Lower lobe of right lung (tissue), 2 donors: ENCODE measurements around the gene LAMB3. TPM values are rescaled to one million over a fixed set of nuclear protein-coding genes. Genes with fewer than 3 reads are reported as not detected.

Experiments
- ATAC-seq, 2 donors: fragments of 200-7000 bp; cut with Tn5 transposase; one replicate each; pipeline ENCODE4 v1.9.1; 2020 to 2022; ENCODE audit warnings: mild to moderate bottlenecking in 2 of 2, moderate library complexity in 2 of 2
- DNase-seq: peaks from one replicate; pipeline ENCODE4 v3.0.0-alpha.2; 2020
- H3K27ac ChIP-seq: fragments of 200-600 bp; one replicate; pipeline ENCODE4 v1.8.0; 2022
- H3K27me3 ChIP-seq: fragments of 200-600 bp; one replicate; pipeline ENCODE4 v1.8.0; 2022; ENCODE audit warnings: low read depth
- H3K36me3 ChIP-seq: fragments of 200-600 bp; one replicate; pipeline ENCODE4 v1.8.0; 2022; ENCODE audit warnings: mild to moderate bottlenecking
- H3K4me1 ChIP-seq: fragments of 200-600 bp; one replicate; pipeline ENCODE4 v1.8.0; 2022
- H3K4me3 ChIP-seq: fragments of 200-600 bp; one replicate; pipeline ENCODE4 v1.8.0; 2022; ENCODE audit warnings: mild to moderate bottlenecking
- H3K9me3 ChIP-seq: fragments of 200-600 bp; one replicate; pipeline ENCODE4 v1.8.0; 2022
- intact Hi-C: fragments of 100-400 bp; cut with DNase I; formaldehyde crosslinking; loops from one replicate; pipeline ENCODE4 v1.11.0; 2022
- total RNA-seq: library from RNA; stranded (reverse); fragmentation: NEBNext Ultra II Directional; extraction: Animal tissue kit (Norgen Biotek cat#: 25700); gene quantifications from one replicate; pipeline ENCODE4 v1.2.1, GENCODE V29; 2021
- TF ChIP-seq, protein P1 (sequence below): fragments of 200-600 bp; IDR thresholded peaks from one replicate; pipeline ENCODE4 v1.8.0; 2022; ENCODE audit warnings: antibody characterized with exemption, mild to moderate bottlenecking
- donor health status: DM: no; HTN: yes; CAD: no; lungs with severe emphysema.

The LAMB3 gene
- total RNA-seq, 1 donor from 2014 or later: 47.2 TPM

DNA sequence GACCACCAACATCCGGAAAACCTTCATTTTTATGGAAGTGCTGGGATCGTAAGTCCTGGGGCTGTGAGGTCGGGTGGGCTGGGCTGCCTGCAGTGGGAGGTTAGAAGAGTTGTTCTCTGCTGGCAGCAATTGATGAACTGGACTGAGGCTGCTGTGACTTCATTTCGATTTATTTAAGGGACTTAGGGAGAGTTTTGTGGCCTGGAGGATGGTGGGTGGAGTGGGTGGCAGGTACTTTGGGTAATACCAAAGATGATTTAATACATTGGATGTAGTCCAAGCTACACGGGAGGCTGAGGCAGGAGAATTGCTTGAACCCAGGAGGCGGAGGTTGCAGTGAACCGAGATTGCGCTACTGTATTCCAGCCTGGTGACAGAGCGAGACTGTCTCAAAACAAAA is 57.2 kb downstream of the LAMB3 start:
- TF ChIP-seq, protein P1, sequence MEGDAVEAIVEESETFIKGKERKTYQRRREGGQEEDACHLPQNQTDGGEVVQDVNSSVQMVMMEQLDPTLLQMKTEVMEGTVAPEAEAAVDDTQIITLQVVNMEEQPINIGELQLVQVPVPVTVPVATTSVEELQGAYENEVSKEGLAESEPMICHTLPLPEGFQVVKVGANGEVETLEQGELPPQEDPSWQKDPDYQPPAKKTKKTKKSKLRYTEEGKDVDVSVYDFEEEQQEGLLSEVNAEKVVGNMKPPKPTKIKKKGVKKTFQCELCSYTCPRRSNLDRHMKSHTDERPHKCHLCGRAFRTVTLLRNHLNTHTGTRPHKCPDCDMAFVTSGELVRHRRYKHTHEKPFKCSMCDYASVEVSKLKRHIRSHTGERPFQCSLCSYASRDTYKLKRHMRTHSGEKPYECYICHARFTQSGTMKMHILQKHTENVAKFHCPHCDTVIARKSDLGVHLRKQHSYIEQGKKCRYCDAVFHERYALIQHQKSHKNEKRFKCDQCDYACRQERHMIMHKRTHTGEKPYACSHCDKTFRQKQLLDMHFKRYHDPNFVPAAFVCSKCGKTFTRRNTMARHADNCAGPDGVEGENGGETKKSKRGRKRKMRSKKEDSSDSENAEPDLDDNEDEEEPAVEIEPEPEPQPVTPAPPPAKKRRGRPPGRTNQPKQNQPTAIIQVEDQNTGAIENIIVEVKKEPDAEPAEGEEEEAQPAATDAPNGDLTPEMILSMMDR: no peak
- no peak for DNase-seq
- H3K4me1 ChIP-seq: no peaks in the 10 kb centered on the region

DNA sequence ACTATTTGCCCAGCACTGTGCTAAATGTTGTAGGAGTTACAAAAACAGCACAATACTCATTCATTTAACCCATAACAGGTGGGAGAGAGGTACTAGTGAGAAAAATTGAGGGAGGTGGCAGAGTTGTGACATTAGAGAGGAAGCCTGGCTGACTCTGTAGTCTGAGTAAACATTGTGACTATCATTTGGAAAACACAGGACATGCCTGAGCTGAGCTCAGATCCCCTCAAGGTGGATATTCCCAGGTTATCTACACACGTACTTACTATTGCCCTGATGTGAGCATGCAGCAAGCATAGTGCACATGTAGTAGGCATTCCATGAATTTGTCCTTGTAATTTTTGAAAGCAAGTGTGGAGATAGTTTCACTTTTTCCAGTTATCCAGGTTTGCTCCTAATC is 57.8 kb downstream of the LAMB3 start:
- ATAC-seq (no peak), DNase-seq (no peak)
- Histone ChIP-seq H3K4me3 (no peak overlapping the region), H3K9me3 (no peaks in the 10 kb centered on the region), H3K27me3 (peaks cover 5% of the 10 kb centered on the region), H3K27ac (no peak overlapping the region), H3K4me1 (no peaks in the 10 kb centered on the region), H3K36me3 (no peaks in the 10 kb centered on the region)
- TF ChIP-seq, protein P1: no peak
- intact Hi-C loops: no loop called here

More for the DNA sequence above, 57.2 kb downstream of the LAMB3 start:
- no peaks in the 10 kb centered on the region for H3K9me3 ChIP-seq
- H3K27ac ChIP-seq: no peak overlapping the region
- no peaks in the 10 kb centered on the region for H3K36me3 ChIP-seq
- no peak for ATAC-seq
- intact Hi-C loops: no loop called here
- peaks cover 5% of the 10 kb centered on the region for H3K27me3 ChIP-seq
- H3K4me3 ChIP-seq: no peak overlapping the region

- no peak for DNase-seq
- Histone ChIP-seq H3K27me3 (peaks cover under 1% of the 10 kb centered on the region), H3K27ac (no peak overlapping the region), H3K9me3 (no peaks in the 10 kb centered on the region), H3K4me1 (no peaks in the 10 kb centered on the region), H3K36me3 (no peaks in the 10 kb centered on the region), H3K4me3 (no peak overlapping the region)
- no peak for ATAC-seq
- intact Hi-C loops: no loop called here
- TF ChIP-seq, protein P1: no peak
These were observed 58.5 kb downstream of the LAMB3 start for GRCh38 chr1:209593747-209594146.

DNA sequence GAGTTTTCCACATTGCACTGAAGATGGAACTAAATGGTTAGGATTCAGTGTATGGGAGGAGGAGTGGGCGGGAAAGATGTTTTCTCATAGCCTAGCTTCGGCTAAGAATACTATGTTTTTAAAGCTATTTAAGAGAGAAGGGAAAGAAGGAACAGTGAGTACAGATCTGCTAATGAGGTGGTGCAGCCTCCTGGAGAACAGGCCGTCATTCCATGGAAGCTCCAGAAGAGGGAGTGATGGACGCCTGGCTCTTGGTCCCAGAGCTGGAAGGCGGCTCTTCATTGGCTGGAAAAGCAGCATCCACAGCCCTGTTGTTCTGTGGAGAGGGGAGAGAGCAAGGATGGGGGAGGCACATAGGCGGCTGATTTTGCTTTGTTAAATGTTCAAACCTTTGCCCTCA is 61.8 kb downstream of the LAMB3 start:
- ATAC-seq (peak in 1 of 2 donors; percentile 18), DNase-seq (no peak)
- H3K27me3 ChIP-seq: peaks cover 8% of the 10 kb centered on the region
- TF ChIP-seq, protein P1: peak; percentile 37
- H3K36me3 ChIP-seq: no peaks in the 10 kb centered on the region
- H3K27ac ChIP-seq: no peak overlapping the region
- peaks cover 7% of the 10 kb centered on the region for H3K4me1 ChIP-seq
- H3K9me3 ChIP-seq: no peaks in the 10 kb centered on the region
- intact Hi-C loops: no loop called here
- H3K4me3 ChIP-seq: no peak overlapping the region

GRCh38 chr1:209589863-209590262 is 62.4 kb downstream of the LAMB3 start:
- ATAC-seq (no peak), DNase-seq (no peak)
- intact Hi-C loops: no loop called here
- Histone ChIP-seq H3K9me3 (no peaks in the 10 kb centered on the region), H3K4me3 (no peak overlapping the region), H3K27me3 (peaks cover 13% of the 10 kb centered on the region), H3K4me1 (peaks cover 9% of the 10 kb centered on the region), H3K27ac (no peak overlapping the region), H3K36me3 (no peaks in the 10 kb centered on the region)
- TF ChIP-seq, protein P1: no peak

GRCh38 chr1:209589440-209589839 is 62.8 kb downstream of the LAMB3 start:
- Histone ChIP-seq H3K36me3 (no peaks in the 10 kb centered on the region), H3K27me3 (peaks cover 17% of the 10 kb centered on the region), H3K4me1 (peaks cover 9% of the 10 kb centered on the region), H3K4me3 (no peak overlapping the region), H3K9me3 (no peaks in the 10 kb centered on the region), H3K27ac (no peak overlapping the region)
- ATAC-seq: no peak
- intact Hi-C loops: no loop called here
- no peak for DNase-seq
- TF ChIP-seq, protein P1: no peak
